ENCODE measurements around the gene INPP4A. TPM values are rescaled to one million over a fixed set of nuclear protein-coding genes. Genes with fewer than 3 reads are reported as not detected.

INPP4A gene
- polyA plus RNA-seq, 2 of the 4 experiments (the other 2 are of a cell fraction) = 9.4 to 16.0 TPM

- TF ChIP-seq RAD21 (conservative IDR thresholded peaks at IDR 0.05 in 1 of 2, IDR thresholded peaks at IDR 0.05 in 1 of 2) (no peak), SMC3 (IDR thresholded peaks at IDR 0.05) (no peak)
- TF ChIP-seq, protein P1, sequence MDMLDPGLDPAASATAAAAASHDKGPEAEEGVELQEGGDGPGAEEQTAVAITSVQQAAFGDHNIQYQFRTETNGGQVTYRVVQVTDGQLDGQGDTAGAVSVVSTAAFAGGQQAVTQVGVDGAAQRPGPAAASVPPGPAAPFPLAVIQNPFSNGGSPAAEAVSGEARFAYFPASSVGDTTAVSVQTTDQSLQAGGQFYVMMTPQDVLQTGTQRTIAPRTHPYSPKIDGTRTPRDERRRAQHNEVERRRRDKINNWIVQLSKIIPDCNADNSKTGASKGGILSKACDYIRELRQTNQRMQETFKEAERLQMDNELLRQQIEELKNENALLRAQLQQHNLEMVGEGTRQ (IDR thresholded peaks at IDR 0.05) = no peak
Observed at GRCh38 chr2:98460573-98461497, 16.2 kb downstream of the INPP4A start (continued).

DNA sequence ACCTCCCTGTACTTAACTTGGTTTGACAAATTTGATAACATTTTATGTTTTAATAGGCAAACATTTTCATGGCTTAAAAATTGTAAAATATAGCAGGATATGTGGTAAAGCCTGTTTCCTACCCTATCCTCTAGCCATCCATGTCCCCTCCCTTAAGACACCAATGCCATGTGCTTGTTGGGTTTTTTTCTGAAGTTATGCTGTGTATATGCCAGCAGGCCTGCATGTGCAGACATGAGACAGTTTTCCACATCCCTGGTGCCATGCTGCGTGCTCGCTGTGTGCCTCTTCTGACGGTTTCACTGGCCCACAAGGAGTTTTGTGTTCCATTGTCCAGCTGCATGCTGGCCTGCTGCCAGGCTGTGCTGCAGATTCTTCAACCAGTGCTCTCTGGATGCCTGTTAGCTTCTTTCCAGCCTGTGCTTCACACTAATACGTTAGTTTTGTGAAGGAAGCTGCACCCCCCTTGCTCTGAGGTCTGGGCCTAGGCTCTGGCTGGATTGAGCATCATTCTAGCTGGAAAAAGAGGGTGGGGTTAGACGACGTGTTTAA, 16.9 kb downstream of the INPP4A start:
- CTCF ChIA-PET = interaction anchor here (1.0 kb wide), 1 partner anchor 27 kb away, joined by 3 read pairs; no protein-coding TSS in a partner anchor
- peaks cover 54% of the 10 kb centered on the region for H3K4me1 ChIP-seq
- FAIRE-seq (no peak), DNase-seq (ENCODE audit: low read depth in 1 of 2, low spot score in 1 of 2) (no peak), ATAC-seq (no peak)
- TF ChIP-seq KDM1A (IDR thresholded peaks at IDR 0.05; ENCODE audit: low read depth) (no peak), CBX8 (IDR thresholded peaks at IDR 0.05) (no peak), TFCP2L1 (CRISPR knock-in tag; IDR thresholded peaks at IDR 0.05) (no peak), CEBPB (IDR thresholded peaks at IDR 0.05) (no peak), MYC (IDR thresholded peaks at IDR 0.05; ENCODE audit: borderline replicate concordance, low read length) (no peak)
- TF ChIP-seq, protein P2, sequence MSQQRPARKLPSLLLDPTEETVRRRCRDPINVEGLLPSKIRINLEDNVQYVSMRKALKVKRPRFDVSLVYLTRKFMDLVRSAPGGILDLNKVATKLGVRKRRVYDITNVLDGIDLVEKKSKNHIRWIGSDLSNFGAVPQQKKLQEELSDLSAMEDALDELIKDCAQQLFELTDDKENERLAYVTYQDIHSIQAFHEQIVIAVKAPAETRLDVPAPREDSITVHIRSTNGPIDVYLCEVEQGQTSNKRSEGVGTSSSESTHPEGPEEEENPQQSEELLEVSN (IDR thresholded peaks at IDR 0.05; ENCODE audit: borderline replicate concordance, low read depth) = no peak
- H3K9me3 ChIP-seq = no peaks in the 10 kb centered on the region
- POLR2A ChIA-PET = no interaction called here
- no peak overlapping the region for H3K4me2 ChIP-seq
- no peak overlapping the region for H3K4me3 ChIP-seq
- 88% methylated on average over 6 of the region's 6 CpGs for WGBS (ENCODE audit: missing lambda C conversion rate)
- H3K27ac ChIP-seq = no peak overlapping the region

- ATAC-seq = no peak
- Histone ChIP-seq H3K9me3 (no peaks in the 10 kb centered on the region), H3K4me3 (no peak overlapping the region), H3K27ac (no peak overlapping the region), H3K4me2 (no peak overlapping the region), H3K4me1 (peaks cover 39% of the 10 kb centered on the region)
- no peak for DNase-seq (ENCODE audit: low read depth in 1 of 2, low spot score in 1 of 2)
- ChIA-PET POLR2A (no interaction called here), CTCF (no interaction called here)
- WGBS (ENCODE audit: missing lambda C conversion rate) = 97% methylated on average over 11 of the region's 11 CpGs
- TF ChIP-seq BCL3 (IDR thresholded peaks at IDR 0.05) (no peak), MAFK (IDR thresholded peaks at IDR 0.05; ENCODE audit: partially characterized antibody) (no peak), NFE2L2 (conservative IDR thresholded peaks at IDR 0.05; ENCODE audit: low read length) (no peak), HEYL (CRISPR knock-in tag; IDR thresholded peaks at IDR 0.05) (no peak), FOSL2 (IDR thresholded peaks at IDR 0.05) (no peak), FOSL2 (CRISPR knock-in tag; IDR thresholded peaks at IDR 0.05) (no peak), NR3C1 (IDR thresholded peaks at IDR 0.05) (no peak), REST (IDR thresholded peaks at IDR 0.05) (no peak), FOSB (CRISPR knock-in tag; IDR thresholded peaks at IDR 0.05) (no peak), GATA3 (IDR thresholded peaks at IDR 0.05; ENCODE audit: borderline replicate concordance) (no peak), ZC3H11A (IDR thresholded peaks at IDR 0.05) (no peak), EHMT2 (IDR thresholded peaks at IDR 0.05; ENCODE audit: low read depth) (no peak), JUNB (IDR thresholded peaks at IDR 0.05) (no peak), CEBPB (IDR thresholded peaks at IDR 0.05) (no peak), TP53 (CRISPR knock-in tag; IDR thresholded peaks at IDR 0.05) (no peak), ZNF302 (CRISPR knock-in tag; IDR thresholded peaks at IDR 0.05) (no peak), RARB (CRISPR knock-in tag; IDR thresholded peaks at IDR 0.05) (no peak)
- TF ChIP-seq, protein P3, sequence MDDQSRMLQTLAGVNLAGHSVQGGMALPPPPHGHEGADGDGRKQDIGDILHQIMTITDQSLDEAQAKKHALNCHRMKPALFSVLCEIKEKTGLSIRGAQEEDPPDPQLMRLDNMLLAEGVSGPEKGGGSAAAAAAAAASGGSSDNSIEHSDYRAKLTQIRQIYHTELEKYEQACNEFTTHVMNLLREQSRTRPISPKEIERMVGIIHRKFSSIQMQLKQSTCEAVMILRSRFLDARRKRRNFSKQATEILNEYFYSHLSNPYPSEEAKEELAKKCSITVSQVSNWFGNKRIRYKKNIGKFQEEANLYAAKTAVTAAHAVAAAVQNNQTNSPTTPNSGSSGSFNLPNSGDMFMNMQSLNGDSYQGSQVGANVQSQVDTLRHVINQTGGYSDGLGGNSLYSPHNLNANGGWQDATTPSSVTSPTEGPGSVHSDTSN (IDR thresholded peaks at IDR 0.05) = no peak
- TF ChIP-seq, protein P4, sequence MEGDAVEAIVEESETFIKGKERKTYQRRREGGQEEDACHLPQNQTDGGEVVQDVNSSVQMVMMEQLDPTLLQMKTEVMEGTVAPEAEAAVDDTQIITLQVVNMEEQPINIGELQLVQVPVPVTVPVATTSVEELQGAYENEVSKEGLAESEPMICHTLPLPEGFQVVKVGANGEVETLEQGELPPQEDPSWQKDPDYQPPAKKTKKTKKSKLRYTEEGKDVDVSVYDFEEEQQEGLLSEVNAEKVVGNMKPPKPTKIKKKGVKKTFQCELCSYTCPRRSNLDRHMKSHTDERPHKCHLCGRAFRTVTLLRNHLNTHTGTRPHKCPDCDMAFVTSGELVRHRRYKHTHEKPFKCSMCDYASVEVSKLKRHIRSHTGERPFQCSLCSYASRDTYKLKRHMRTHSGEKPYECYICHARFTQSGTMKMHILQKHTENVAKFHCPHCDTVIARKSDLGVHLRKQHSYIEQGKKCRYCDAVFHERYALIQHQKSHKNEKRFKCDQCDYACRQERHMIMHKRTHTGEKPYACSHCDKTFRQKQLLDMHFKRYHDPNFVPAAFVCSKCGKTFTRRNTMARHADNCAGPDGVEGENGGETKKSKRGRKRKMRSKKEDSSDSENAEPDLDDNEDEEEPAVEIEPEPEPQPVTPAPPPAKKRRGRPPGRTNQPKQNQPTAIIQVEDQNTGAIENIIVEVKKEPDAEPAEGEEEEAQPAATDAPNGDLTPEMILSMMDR (IDR thresholded peaks at IDR 0.05) = no peak
- FAIRE-seq = no peak
Observed at GRCh38 chr2:98463081-98463481, 18.4 kb downstream of the INPP4A start.
